GM18508 (cell line): ENCODE data around the gene ITPK1.

Source experiments
- ATAC-seq: cut with Tn5 transposase; IDR thresholded peaks from one replicate; pipeline ENCODE4 v1.9.1; 2021; ENCODE audit warnings: moderate number of reproducible peaks; ENCODE audit not compliant: insufficient read depth, unreplicated experiment

ITPK1 gene

GRCh38 chr14:92932448-92933395 is 183.0 kb downstream of the ITPK1 start:
- no peak for ATAC-seq

- no peak for ATAC-seq
Measured at GRCh38 chr14:92931681-92932447, 183.9 kb downstream of the ITPK1 start.

- no peak for ATAC-seq
Measured at GRCh38 chr14:92930737-92931602, 184.8 kb downstream of the ITPK1 start.

- no peak for ATAC-seq
Measured at GRCh38 chr14:92929689-92930608, 185.8 kb downstream of the ITPK1 start.

- no peak for ATAC-seq
Measured at GRCh38 chr14:92928961-92929688, 186.6 kb downstream of the ITPK1 start.

- ATAC-seq: no peak
Measured at GRCh38 chr14:92928258-92928629, 187.5 kb downstream of the ITPK1 start.

- no peak for ATAC-seq
Measured at GRCh38 chr14:92927349-92928257, 188.1 kb downstream of the ITPK1 start.

- no peak for ATAC-seq
Measured at GRCh38 chr14:92926931-92927330, 188.8 kb downstream of the ITPK1 start.

- no peak for ATAC-seq
Measured at GRCh38 chr14:92926180-92926845, 189.4 kb downstream of the ITPK1 start.

- ATAC-seq: no peak
Measured at GRCh38 chr14:92925446-92925845, 190.3 kb downstream of the ITPK1 start.

- ATAC-seq: no peak
Measured at GRCh38 chr14:92924247-92924646, 191.5 kb downstream of the ITPK1 start.

GRCh38 chr14:92923744-92924103 is 192.0 kb downstream of the ITPK1 start:
- ATAC-seq: no peak

- no peak for ATAC-seq
Measured at GRCh38 chr14:92922883-92923743, 192.6 kb downstream of the ITPK1 start, which contains the start of gene CHGA. CHGA (plus strand) TSS chr14:92923150; CDS start chr14:92923360, 210 bp downstream.

GRCh38 chr14:92922155-92922735 is 193.5 kb downstream of the ITPK1 start:
- ATAC-seq: no peak

GRCh38 chr14:92920001-92920400 is 195.7 kb downstream of the ITPK1 start:
- ATAC-seq: no peak

GRCh38 chr14:92917956-92918355 is 197.8 kb downstream of the ITPK1 start:
- no peak for ATAC-seq
